GM18498 (cell line): Measurements from ENCODE around the gene STUB1.

Source experiments
- ATAC-seq: cut with Tn5 transposase; IDR thresholded peaks from one replicate; pipeline ENCODE4 v1.9.1; 2021; ENCODE audit warnings: mild to moderate bottlenecking, moderate library complexity; ENCODE audit not compliant: unreplicated experiment

STUB1 gene

DNA sequence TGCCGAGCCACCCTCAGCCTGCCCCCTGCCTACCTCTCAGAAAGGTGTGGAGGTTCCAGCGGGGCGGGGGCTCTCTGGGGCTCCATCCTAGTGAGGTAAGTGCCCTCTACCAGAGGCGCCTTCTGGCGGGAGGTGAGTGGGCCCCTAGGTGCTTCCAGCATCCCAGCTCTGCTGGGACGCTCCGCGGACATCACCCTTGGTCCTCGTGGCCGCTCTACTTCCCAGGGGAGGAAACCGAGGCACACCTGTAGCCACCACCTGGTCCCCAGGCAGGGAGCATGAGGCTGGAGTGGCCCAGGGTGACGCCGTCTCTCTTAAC is 37.2 kb upstream of the STUB1 start:
- ATAC-seq: no peak

DNA sequence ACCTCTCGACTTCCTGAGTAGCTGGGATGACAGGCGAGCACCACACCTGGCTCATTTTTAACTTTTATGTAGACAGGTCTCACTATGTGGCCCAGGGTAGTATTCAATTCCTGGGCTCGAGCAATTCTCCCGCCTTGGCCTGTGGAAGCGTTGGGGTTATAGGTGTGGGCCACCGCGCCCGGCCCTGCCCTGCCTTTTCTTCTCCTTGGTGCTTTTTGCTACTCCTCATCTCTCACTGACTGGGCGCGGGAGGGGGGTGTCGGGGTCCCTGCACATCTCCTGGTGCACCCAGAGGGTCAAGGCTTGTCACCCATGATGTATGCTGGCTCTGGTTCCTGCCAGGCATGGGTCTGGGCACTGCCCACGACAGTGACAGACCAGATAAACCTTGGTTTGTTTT is 35.7 kb upstream of the STUB1 start:
- ATAC-seq: no peak

DNA sequence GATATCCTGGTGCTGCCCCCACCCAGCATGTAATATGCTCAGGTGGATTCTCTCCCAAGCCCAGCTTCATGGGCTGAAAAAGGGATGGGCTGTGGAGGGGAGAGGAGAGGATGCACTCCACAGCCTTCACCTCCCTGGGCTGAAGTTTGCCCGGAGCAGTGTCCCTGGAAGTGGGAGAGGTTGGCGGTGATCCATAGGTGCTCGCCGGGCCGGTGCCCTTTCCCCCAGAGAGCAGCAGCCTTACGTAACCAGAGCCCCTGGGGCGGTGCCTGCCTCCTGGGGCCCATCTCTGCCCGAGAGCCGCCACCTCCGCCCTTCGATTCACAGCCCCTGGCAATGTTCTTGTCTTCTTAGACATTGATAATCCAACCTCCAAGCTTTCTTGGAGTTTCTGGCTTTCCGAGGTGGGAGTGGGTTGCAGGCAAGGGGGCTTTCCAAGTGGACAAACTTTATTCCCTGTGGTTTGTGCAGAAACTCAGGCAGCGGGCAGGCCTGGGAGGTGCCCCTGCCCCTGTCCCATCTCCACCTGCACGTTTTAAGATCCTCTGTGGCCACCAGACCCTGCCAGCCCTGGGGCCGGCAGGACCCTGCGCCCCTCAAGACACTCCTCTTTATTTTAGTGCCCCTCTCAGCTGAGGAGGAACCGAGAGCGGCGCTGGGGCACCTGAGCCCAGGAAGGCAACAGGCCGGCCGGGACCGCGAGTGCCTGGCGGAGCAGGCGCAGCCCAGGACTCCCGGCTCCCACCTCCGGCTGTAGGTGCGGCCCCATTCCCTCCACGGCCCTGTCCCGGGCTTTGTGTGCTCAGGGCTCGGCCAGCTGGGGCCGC is 34.1 kb upstream of the STUB1 start:
- ATAC-seq: no peak

DNA sequence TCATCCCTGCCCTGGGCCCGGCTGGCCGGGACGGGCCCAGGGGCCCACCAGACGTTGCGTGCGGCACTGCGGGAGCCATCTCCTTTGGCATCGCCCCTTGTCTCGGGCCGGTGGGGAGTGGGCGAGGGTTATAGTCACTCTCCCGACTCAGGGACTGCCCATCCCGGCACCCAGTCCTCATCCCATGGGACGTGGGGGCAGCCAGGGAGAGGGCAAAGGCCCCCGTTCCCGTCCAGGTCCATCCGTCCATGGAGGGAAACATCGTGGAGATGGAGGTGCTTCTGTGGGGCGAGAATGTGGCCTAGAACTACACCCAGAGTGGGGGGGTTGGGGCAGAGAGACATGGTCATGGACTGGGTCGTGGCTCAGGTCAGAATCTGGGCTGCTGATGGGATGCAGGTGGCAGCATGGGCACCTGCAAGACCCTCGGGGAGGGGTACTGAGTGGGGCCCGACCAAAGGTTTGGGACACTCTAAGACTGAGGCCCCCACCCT is 33.5 kb upstream of the STUB1 start:
- no peak for ATAC-seq

DNA sequence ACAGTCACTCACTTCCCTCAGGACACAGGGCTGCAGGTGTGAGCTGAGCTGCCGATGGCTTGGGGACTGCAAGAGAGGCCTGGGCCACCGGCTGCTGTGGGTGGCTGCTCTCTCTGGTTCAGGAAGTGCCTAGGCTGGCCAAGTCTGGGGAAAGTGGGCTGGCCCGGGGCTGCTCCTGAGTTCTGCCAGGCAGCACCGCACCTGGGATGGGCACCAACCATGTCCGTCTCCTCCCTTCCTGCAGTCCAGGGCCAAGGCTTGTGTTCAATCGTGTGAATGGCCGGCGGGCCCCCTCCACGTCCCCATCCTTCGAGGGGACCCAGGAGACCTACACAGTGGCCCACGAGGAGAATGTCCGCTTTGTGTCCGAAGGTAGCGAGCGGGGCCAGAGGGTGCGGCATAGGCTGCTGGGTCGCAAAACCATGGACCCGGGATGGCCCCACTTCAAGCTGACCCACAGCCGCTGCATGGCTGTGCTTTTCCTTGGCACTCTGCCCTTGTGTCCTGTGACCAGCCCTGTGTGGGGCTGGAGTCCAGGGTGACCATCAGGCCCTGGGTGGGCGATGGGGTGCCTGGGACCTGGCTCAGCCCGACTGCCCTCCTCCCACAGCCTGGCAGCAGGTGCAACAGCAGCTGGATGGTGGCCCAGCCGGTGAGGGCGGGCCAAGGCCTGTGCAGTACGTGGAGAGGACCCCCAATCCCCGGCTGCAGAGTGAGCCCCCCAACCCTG is 32.9 kb upstream of the STUB1 start:
- no peak for ATAC-seq

DNA sequence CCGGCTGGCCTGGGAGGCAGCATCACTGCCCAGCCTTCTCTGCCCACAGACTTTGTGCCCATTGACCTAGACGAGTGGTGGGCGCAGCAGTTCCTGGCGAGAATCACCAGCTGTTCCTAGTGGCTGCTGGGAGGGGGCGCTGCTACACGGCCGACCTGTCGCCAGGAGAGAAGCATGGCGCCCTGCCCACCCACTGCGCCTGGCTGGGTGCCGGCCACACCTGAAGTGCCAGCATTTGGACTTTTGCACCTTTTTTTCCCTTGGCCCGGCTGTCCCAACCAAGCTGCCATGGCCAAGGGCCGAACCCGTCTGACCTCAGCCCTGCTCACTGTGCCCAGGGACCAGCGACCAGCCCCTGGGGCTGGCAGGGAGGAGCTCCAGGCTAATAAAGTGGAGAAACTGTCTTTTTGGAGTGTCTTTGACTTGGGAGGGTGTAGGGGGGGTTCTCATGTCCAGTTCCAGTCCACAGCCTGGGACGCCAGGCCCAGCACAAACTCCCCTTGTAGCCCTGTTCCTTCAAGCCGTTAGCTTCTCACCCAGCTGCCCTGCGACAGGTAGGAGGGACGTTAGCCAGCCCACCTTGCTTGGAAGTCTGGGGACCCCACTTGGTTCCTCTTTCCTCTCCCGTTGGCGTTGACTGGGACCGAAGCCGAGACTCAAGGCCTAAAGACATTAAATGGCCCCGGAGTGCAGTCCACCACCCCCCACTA is 32.0 kb upstream of the STUB1 start:
- no peak for ATAC-seq

DNA sequence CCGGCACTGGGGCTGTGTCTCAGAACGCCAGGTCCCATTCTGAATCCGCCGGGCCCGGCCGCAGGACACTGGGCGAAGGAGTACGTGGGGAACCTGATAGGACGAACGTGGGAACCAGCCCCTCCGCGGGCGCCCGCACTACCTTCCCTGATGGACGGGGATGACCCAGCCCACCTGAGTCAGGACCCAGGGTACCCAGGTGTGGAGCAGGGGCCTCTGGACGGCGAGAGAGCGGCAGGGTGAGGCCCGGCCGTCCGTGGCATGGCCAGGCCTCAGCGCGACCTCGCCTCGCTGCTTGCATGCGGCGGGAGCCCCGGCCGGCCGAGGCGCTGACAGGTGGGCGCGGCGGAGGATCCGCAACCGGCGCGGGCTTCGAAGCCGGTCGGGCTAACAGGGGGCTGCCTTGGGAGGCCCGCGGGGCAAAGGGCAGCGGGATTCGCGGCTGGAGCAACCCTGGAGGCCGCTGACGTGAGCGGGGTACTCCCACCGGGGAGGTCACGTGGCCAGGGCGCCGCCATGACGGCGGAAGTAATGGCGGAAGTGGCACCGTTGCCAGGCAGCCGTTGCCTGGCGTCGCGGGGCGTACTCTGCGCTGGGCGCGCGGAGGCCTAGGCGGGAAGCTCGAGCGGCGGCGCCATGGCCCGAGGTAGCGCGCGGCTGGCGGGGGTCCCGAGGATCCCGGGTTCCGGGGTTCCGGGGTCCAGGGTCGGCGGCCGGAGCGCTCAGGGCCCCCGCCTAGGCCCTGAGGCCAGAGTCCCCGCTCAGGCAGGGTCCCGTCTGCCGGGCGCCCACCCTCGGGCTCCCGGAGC is 31.2 kb upstream of the STUB1 start, which contains the start of gene WDR90:
WDR90 (plus strand) TSS at position 585 of the 809 bp plus-strand sequence; CDS start at position 637, 52 bp downstream.
- ATAC-seq: peak; percentile 78

DNA sequence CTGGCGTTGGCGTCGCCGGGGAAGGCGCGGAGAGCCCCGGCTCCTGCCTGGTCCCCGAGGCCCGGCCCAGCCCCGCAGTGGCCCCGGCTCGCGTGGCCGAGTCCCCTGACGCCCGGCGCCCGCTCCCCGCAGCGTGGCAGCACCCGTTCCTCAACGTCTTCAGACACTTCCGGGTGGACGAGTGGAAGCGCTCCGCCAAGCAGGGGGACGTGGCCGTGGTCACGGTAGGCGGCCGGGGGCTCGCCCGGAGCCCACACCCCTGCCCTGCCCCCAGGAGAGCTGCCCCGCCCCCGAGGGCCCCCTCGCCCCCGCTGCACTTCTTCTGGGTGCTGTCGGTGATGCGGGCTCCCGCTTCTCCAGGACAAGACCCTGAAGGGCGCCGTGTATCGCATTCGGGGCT is 30.6 kb upstream of the STUB1 start:
- ATAC-seq: peak; percentile 18

DNA sequence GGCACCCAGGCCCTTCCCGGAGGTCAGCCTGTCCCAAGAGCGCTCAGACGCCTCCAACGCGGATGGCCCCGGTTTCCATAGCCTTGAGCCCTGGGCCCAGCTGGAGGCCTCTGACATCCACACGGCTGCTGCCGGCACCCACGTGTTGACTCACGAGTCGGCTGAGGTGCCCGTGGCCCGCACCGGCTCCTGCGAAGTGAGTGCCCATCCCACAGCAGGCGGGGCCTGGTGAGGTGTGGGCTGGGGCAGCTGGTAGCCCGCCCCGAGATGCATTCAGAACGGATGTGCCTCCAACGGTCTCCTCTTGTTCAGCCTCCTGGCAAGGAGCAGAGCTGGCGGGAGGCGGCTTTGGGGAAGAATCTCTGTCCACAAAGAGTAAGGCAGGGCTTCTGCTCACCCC is 28.4 kb upstream of the STUB1 start:
- no peak for ATAC-seq

DNA sequence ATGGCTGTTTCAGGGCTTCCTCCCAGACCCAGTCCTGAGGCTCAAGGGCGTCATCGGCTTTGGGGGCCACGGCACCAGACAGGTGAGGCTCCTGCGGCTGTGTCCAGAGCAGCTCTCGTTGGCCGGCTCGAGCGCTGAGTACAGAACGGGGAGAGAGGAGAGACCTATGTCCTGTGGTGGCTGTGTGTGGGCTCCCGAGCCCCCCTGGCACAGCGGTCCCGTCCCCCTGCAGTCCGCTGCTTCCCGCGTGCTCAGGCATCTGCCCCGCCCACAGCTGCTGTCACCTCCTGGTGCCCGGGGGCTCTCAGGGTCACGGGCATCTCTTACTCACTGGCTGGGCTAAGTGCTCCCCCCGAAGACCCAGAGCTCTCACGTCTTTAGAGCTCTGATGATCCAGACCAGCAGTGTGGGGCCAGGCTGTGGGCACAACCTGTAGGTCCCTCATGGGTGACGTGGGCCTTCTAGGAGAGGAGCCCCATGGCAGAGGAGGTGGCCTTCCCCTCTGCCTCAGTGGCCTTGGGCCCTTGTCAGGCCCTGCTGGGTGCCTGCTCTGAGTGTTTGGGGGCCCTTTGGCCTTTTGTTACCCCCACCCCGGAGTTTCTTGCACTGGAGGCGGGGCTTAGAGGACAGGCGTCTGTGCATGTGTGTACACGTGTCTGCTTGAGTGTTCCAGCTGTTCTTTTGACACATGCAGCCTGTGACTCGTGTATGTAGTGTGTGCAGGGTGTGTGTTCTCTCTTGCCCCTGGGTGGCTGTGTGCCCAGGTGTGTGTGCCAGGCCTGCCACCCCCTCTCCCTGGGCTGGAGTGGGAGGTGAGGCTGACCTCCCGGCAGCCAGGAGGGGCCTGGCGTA is 27.5 kb upstream of the STUB1 start:
- ATAC-seq: no peak

DNA sequence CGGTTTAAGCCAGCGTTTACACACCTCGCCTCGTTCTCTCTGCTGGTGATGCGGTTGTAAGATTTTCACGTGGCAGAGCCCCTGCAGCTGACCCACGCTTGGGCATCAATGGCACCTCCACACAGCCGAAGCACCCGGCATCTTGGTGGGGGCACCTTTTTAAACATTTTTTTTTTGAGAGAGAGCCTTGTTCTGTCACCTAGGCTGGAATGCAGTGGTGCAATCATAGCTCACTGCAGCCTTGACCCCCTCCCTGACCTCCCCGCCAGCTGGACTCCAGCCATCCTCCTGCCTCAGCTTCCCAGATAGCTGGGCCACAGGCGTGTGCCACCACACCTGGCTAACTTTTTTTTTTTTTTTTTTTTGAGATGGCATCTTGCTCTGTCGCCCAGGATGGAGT is 26.2 kb upstream of the STUB1 start:
- ATAC-seq: no peak

DNA sequence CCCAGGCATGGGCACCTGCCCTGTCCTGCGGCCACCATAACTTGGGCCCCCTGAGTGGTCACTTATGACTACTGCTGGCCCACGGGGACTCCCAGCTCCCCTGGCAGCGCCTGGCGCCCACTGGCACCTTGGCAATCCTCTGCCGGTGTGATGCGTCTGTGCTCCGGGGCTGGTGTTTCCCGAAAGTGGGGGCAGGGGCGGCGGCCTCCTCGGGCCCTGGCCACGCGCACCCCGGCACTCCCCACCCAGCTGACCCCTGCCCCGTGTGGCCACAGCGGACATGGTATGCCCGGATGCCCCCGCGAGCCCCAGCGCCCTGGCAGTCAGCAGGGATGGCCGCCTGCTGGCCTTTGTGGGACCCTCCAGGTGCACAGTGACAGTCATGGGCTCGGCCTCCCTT is 22.7 kb upstream of the STUB1 start:
- ATAC-seq: no peak

DNA sequence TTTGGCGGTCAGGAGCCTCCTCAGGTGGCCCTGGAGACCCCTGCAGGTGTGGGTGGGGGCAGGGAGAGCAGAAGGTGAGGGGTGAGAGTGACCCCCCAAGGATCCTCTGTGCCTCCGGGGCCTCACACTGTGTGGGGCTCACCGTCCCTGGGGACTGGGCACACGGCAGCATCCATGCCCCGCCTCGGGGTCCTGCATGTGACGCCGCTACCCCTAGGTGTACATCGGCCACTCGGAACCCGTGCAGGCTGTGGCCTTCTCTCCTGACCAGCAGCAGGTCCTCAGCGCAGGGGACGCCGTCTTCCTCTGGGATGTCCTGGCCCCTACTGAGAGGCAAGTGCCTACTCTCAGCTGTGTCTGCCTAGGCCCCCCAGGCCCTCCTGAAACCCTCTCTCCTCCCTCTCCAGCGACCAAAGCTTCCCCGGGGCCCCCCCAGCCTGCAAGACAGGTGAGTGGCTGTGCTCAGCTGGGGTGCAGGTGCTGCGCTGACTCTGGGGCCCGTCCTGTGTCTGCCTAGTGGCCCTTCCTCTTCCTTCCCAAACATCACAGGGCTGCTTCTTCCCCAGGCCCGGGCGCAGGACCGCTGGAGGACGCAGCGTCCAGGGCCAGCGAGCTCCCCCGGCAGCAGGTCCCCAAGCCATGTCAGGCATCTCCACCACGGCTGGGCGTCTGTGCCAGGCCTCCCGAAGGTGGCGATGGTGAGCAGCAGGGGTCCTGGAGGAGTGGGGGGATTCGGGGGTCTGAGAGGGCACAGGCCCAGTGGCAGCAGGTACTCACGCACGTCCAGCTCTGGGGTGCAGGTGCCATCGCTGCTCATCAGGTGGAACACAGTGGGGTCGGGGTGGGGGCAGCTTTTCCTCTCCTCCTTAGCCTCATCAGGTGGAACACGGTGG is 21.3 kb upstream of the STUB1 start:
- ATAC-seq: no peak

DNA sequence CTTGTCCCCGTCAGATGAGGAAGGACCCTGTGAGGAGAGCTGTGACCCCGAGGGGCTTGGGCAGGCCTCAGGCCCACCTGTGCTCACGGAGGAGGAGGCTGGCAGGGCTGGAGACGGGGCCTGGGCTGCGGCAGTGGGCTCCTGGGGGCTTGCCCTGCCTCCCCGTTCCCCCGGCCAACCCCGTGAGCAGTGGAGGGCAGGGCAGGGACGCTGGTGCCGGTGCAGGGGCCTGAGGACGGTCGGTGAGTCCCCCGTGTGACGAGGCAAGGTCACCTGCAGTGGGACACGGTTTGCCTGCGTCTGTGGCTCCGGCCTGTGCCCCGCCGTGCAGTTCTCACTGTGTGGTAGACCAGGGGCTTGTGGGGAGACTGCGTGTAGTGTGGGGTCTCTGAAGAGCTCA is 20.6 kb upstream of the STUB1 start:
- no peak for ATAC-seq

DNA sequence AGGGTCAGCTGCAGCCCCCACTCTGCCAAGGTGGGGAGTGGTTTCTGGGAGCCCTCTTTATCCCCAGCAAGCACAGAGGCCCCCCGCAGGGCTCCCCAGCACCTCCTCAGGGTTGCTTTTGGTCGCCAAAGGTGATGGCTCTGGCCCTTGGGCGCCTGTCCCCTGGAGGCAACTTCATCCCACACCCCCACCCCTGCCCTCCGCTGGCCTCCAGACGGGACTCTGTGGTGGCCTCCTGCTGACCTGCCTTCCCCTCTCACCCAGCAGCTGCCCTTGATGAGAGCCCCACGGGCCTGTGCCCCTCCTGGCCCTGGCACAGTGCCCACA is 20.1 kb upstream of the STUB1 start:
- peak; percentile 6 for ATAC-seq

DNA sequence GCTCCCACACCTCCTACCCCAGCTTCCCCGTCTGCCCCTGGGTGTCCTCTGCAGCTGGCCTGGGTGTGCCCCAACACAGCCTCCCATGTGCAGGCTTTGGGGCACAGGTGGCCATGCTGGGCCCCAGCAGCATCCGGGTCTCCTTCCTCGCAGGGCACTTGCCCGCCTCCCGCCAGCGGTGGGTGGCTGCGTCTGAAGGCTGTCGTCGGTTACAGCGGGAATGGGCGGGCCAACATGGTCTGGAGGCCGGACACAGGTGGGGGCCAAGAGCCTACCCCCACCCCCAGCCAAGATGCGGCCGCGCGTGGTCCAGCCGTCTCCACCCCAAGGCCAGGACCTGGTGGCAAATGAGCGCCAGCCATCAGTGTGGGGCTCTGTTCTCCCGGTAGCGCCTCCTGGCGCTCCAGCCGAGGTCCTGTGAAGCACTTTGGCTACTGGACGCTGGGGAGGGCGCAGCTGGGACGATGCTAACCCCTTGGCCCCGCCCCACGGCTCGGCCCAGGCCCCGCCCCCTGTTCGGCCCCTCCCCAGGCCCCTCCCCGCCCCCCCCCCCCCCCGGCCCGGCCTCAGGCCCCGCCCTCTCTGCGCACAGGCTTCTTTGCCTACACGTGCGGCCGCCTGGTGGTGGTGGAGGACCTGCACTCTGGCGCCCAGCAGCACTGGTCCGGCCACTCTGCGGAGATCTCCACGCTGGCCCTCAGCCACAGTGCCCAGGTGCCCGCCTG is 19.6 kb upstream of the STUB1 start:
- peak; percentile 51 for ATAC-seq

DNA sequence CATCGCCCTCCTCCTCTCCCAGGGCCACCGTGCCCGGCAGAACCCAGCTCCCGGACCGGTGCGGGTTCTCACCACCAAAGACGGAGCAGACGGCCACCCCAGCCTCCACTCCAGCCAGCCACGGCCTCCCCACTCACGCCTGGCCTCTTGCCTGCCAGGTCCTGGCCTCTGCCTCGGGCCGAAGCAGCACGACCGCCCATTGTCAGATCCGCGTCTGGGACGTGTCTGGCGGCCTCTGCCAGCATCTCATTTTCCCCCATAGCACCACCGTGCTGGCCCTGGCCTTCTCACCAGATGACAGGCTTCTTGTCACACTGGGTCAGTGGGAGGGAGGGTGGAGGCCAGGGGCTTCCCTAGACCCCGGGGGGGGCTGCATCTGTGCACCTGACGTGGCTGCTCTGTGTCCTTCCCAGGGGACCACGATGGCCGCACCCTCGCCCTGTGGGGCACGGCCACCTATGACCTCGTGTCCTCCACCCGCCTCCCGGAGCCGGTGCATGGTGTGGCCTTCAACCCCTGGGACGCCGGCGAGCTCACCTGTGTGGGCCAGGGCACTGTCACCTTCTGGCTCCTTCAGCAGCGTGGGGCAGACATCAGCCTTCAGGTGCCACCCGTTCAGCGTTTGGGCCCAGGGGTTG is 18.9 kb upstream of the STUB1 start:
- no peak for ATAC-seq

DNA sequence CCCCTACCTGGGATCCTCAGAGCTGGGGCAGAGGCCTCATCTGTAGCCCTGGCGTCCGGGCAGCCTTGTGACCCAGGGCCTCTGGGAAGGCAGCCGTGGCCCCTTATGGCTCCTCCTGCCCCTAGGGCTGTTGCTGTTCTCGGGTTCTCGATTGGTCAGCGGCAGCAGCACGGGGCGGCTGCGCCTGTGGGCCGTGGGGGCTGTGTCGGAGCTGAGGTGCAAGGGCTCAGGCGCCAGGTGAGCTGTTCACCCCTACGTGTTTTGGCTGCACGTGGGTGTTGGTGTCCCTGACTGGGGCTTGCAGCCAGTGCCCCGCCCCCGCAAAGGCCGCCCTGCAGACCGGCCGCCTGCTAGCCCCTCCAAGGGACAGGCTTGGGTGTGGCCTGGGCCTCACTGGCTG is 18.1 kb upstream of the STUB1 start:
- ATAC-seq: no peak
